Smooth muscle cell (in vitro differentiated cells): ENCODE measurements around the gene MPZL3. TPM values are rescaled to one million over a fixed set of nuclear protein-coding genes. Genes with fewer than 3 reads are reported as not detected.

Experiments
- DNase-seq: peaks from one replicate; lab custom pipeline; 2025; ENCODE audit not compliant: unreplicated experiment; lab: John Stamatoyannopoulos, UW
- H2AFZ ChIP-seq: fragments of 200-600 bp; sonication (generic); 2 replicates; pipeline ENCODE4 v1.6.0; 2016; ENCODE audit warnings: antibody characterized with exemption, low read depth, mild to moderate bottlenecking
- H3F3A ChIP-seq: fragments of 200-600 bp; sonication (generic); 2 replicates; pipeline ENCODE4 v1.6.0; 2017; ENCODE audit warnings: antibody characterized with exemption, low read depth
- H3K27ac ChIP-seq: fragments of 200-600 bp; sonication (generic); 2 replicates; pipeline ENCODE4 v1.5.1; 2016; ENCODE audit warnings: low read depth, mild to moderate bottlenecking
- H3K27me3 ChIP-seq: fragments of 200-600 bp; sonication (generic); 2 replicates; pipeline ENCODE4 v1.6.1; 2016; ENCODE audit warnings: low read depth, mild to moderate bottlenecking
- H3K36me3 ChIP-seq: fragments of 200-600 bp; sonication (generic); 2 replicates; pipeline ENCODE4 v1.5.1; 2016; ENCODE audit warnings: low read depth
- H3K4me1 ChIP-seq: fragments of 200-600 bp; sonication (generic); 2 replicates; pipeline ENCODE4 v1.5.1; 2016; ENCODE audit warnings: low read depth
- H3K4me2 ChIP-seq: fragments of 200-600 bp; sonication (generic); 2 replicates; pipeline ENCODE4 v1.6.0; 2016; ENCODE audit warnings: mild to moderate bottlenecking
- H3K4me3 ChIP-seq: fragments of 200-600 bp; sonication (generic); 2 replicates; pipeline ENCODE4 v1.5.1; 2016; ENCODE audit warnings: mild to moderate bottlenecking
- H3K79me2 ChIP-seq: fragments of 200-600 bp; sonication (generic); 2 replicates; pipeline ENCODE4 v1.6.0; 2016; ENCODE audit warnings: low read depth, mild to moderate bottlenecking
- H3K9ac ChIP-seq: fragments of 200-600 bp; sonication (generic); 2 replicates; pipeline ENCODE4 v1.6.0; 2016; ENCODE audit warnings: low read depth
- H3K9me3 ChIP-seq: fragments of 200-600 bp; sonication (generic); replicated peaks from 2 replicates; pipeline ENCODE4 v1.5.1; 2016; ENCODE audit warnings: low read depth
- H4K20me1 ChIP-seq: fragments of 200-600 bp; sonication (generic); 2 replicates; pipeline ENCODE4 v1.6.0; 2016; ENCODE audit warnings: low read depth
- WGBS: methylation state at CpG from one replicate; pipeline ENCODE4 v1.1.7; 2016; ENCODE audit warnings: low lambda C conversion rate; 5-methylcytosine and 5-hydroxymethylcytosine counted together
- polyA plus RNA-seq: library from polyadenylated mRNA; unstranded; fragments of >200 nt; fragmentation: Nextera tagmentation; extraction: Ambion mirVana; gene quantifications from 2 replicates; pipeline ENCODE4 v1.2.1, GENCODE V29; 2016
- total RNA-seq: library from RNA; depleted of rRNA; stranded (reverse); fragments of >200 nt; gene quantifications from 2 replicates; pipeline ENCODE4 v1.2.3, GENCODE V29; 2014
- TF ChIP-seq, protein P1 (sequence below): fragments of 200-600 bp; sonication (generic); IDR thresholded peaks from 2 replicates; pipeline ENCODE4 v1.5.1; 2017; ENCODE audit warnings: borderline replicate concordance, mild to moderate bottlenecking, antibody characterized with exemption; ENCODE audit not compliant: insufficient read depth, poor library complexity, severe bottlenecking

Gene MPZL3
- total and polyA plus RNA-seq, 2 experiments from 2014 or later = 1.7 to 9.0 TPM

DNA sequence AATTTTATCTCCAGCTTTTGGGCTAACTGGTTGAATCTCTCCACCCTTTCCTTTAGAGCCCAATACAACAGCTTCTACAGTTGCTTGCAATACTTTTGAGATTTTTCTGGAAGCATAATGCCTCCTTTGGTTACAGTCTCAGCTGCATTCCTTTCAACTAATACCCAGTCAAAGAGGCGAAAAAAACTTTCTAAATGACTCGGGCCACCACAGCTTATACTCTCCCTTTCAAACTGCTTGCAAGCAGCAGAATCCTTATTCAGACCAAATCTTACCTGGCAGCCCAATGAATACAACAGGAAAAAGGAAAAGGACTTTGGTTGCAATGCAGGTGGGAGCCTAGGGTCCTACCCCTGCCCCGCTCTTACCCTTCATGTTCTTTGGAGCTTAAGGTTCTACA lies 43.1 kb downstream of the MPZL3 start:
- DNase-seq = no peak
- no peak overlapping the region for H3K9ac ChIP-seq
- TF ChIP-seq, protein P1, sequence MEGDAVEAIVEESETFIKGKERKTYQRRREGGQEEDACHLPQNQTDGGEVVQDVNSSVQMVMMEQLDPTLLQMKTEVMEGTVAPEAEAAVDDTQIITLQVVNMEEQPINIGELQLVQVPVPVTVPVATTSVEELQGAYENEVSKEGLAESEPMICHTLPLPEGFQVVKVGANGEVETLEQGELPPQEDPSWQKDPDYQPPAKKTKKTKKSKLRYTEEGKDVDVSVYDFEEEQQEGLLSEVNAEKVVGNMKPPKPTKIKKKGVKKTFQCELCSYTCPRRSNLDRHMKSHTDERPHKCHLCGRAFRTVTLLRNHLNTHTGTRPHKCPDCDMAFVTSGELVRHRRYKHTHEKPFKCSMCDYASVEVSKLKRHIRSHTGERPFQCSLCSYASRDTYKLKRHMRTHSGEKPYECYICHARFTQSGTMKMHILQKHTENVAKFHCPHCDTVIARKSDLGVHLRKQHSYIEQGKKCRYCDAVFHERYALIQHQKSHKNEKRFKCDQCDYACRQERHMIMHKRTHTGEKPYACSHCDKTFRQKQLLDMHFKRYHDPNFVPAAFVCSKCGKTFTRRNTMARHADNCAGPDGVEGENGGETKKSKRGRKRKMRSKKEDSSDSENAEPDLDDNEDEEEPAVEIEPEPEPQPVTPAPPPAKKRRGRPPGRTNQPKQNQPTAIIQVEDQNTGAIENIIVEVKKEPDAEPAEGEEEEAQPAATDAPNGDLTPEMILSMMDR = no peak
- H3K79me2 ChIP-seq = no peaks in the 10 kb centered on the region
- 88% methylated on average over 3 of the region's 3 CpGs for WGBS
- no peaks in the 10 kb centered on the region for H3K9me3 ChIP-seq
- H3K4me2 ChIP-seq = no peak overlapping the region
- H3K27me3 ChIP-seq = peaks cover 71% of the 10 kb centered on the region
- H2AFZ ChIP-seq = no peak overlapping the region
- H3F3A ChIP-seq = no peaks in the 10 kb centered on the region
- peaks cover 5% of the 10 kb centered on the region for H3K4me1 ChIP-seq
- H3K4me3 ChIP-seq = no peak overlapping the region
- no peak overlapping the region for H3K27ac ChIP-seq
- no peaks in the 10 kb centered on the region for H4K20me1 ChIP-seq
- no peaks in the 10 kb centered on the region for H3K36me3 ChIP-seq

DNA sequence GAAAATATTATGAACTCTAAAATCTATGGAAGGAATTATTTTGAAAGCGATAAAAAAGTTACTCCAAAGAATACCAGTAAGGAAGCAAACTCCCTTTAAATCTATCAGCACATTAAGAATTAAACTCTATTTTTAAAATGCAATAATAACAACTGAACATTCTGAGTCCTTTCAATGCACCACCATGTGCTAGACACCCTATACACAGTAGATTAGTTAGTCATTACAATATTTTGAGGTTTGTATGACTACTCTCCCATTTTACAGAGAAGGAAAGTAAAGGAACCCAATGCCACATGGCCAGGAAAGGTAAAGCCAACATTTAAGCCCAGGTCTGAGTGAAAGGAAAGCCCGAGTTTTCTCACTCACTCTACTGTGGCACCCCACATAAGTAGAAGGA lies 45.1 kb downstream of the MPZL3 start:
- Histone ChIP-seq H3K4me1 (peaks cover 5% of the 10 kb centered on the region), H3K27ac (no peak overlapping the region), H3K9me3 (no peaks in the 10 kb centered on the region), H2AFZ (no peak overlapping the region), H3K36me3 (no peaks in the 10 kb centered on the region), H3F3A (no peaks in the 10 kb centered on the region), H3K27me3 (peaks cover 66% of the 10 kb centered on the region), H3K4me3 (no peak overlapping the region), H3K79me2 (no peaks in the 10 kb centered on the region), H3K4me2 (no peak overlapping the region), H3K9ac (no peak overlapping the region), H4K20me1 (no peaks in the 10 kb centered on the region)
- DNase-seq = no peak
- WGBS = 94% methylated on average over 2 of the region's 2 CpGs
- TF ChIP-seq, protein P1 = no peak

DNA sequence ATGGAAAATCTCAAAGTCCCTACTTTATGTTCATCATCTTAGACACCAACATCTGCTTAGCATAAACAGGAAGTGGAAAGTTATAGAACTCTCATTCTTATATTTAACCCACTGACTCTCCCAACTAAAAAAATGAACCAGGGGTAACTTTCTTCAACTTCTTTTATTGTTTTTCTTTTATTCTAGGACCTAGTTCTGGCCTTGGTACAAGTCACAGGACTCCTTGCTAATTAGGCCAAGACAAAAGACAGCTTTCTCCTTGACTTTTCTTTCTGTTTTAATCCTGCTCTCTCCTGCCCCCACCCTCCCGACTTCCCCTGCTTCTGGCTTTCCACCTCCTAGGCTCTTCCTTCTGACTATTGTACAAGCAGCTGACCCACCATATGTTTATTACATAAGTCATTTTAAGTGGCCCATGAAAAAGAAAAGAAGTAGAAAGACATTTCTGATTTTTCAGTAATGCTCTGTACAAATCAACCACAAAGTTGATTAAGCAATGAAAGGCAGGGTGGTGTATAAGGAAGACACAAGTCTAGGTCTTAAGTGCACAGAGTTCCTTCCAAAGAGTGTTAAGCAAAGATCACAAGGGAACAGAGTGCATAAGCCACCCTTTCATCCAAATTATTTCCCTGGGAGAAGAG lies 45.7 kb downstream of the MPZL3 start:
- peaks cover 2% of the 10 kb centered on the region for H3K4me1 ChIP-seq
- no peak overlapping the region for H3K27ac ChIP-seq
- DNase-seq = no peak
- no peaks in the 10 kb centered on the region for H3F3A ChIP-seq
- no peaks in the 10 kb centered on the region for H3K9me3 ChIP-seq
- H2AFZ ChIP-seq = no peak overlapping the region
- H3K4me3 ChIP-seq = no peak overlapping the region
- H3K36me3 ChIP-seq = no peaks in the 10 kb centered on the region
- peaks cover 66% of the 10 kb centered on the region for H3K27me3 ChIP-seq
- H4K20me1 ChIP-seq = no peaks in the 10 kb centered on the region
- H3K9ac ChIP-seq = no peak overlapping the region
- no peak overlapping the region for H3K4me2 ChIP-seq
- H3K79me2 ChIP-seq = no peaks in the 10 kb centered on the region
- TF ChIP-seq, protein P1 = no peak
- 71% methylated on average over 1 of the region's 1 CpG for WGBS
